Naive thymus-derived CD4-positive, alpha-beta T cell (primary cell): ENCODE data around the gene CAD. TPM values are rescaled to one million over a fixed set of nuclear protein-coding genes. Genes with fewer than 3 reads are reported as not detected.
"Not testable (repeated sequence)": the region's sequence is repeated elsewhere in the genome, so short reads cannot be mapped to it uniquely, and the experiment has no call there.

ENCODE experiments used
- ATAC-seq: fragments of 150-1000 bp; cut with Tn5 transposase; 2 replicates; pipeline ENCODE4 v1.10.0; 2021; ENCODE audit warnings: mild to moderate bottlenecking, moderate library complexity
- CTCF ChIA-PET: fragments of 350-600 bp; sonication (Branson Sonifier 250); formaldehyde crosslinking; loops from one replicate; lab custom pipeline; 2021; ENCODE audit warnings: antibody characterized with exemption; lab: Charles Lee
- POLR2A ChIA-PET: fragments of 350-600 bp; sonication (Branson Sonifier 250); formaldehyde crosslinking; loops from one replicate; lab custom pipeline; 2021; ENCODE audit warnings: antibody characterized with exemption, inconsistent platforms; lab: Charles Lee
- DNase-seq, 9 donors: peaks; one replicate each; pipeline versions ENCODE4 v3.0.0 to v3.0.0-alpha.2; 2020 to 2022; ENCODE audit warnings: mixed read lengths in 1 of 9
- H3K27ac ChIP-seq: one replicate; pipeline ENCODE4 v1.7.0; 2013; ENCODE audit warnings: mild to moderate bottlenecking, low read depth, low read length, moderate library complexity
- H3K27me3 ChIP-seq, 2 donors: one replicate each; pipeline ENCODE4 v1.7.0; 2013; ENCODE audit warnings: low read length in 2 of 2, mild to moderate bottlenecking in 2 of 2, moderate library complexity in 2 of 2; ENCODE audit not compliant: control insufficient read depth in 2 of 2, insufficient read depth in 2 of 2
- H3K36me3 ChIP-seq, 3 experiments: 1 replicate in 2 of 3; 2 replicates in 1 of 3; pipeline ENCODE4 v1.7.0; 2013; ENCODE audit warnings: low read length in 3 of 3, mild to moderate bottlenecking in 3 of 3, moderate library complexity in 1 of 3; ENCODE audit not compliant: insufficient read depth in 3 of 3, control insufficient read depth in 2 of 3
- H3K4me1 ChIP-seq, 2 donors: one replicate each; pipeline ENCODE4 v1.7.0; 2013; ENCODE audit warnings: low read length in 2 of 2, mild to moderate bottlenecking in 2 of 2, moderate library complexity in 1 of 2; ENCODE audit not compliant: control insufficient read depth in 2 of 2, insufficient read depth in 2 of 2
- H3K4me3 ChIP-seq: 2 replicates; pipeline ENCODE4 v1.7.0; 2013; ENCODE audit warnings: mild to moderate bottlenecking, low read length
- H3K9me3 ChIP-seq, 3 experiments: 1 replicate in 2 of 3; 2 replicates in 1 of 3; pipeline ENCODE4 v1.7.0; 2013; ENCODE audit warnings: low read length in 3 of 3; ENCODE audit not compliant: control insufficient read depth in 2 of 3
- H3K27ac Mint-ChIP-seq, 9 donors: one replicate each; pipeline ENCODE4 v1.8.0; 2020 to 2022; ENCODE audit warnings: mixed read lengths in 9 of 9, mild to moderate bottlenecking in 8 of 9, moderate library complexity in 5 of 9, inconsistent platforms in 2 of 9
- H3K27me3 Mint-ChIP-seq, 5 donors: one replicate each; pipeline ENCODE4 v1.8.0; 2021 to 2022; ENCODE audit warnings: mixed read lengths in 5 of 5, mild to moderate bottlenecking in 1 of 5
- H3K36me3 Mint-ChIP-seq, 5 donors: one replicate each; pipeline ENCODE4 v1.8.0; 2020 to 2022; ENCODE audit warnings: mixed read lengths in 5 of 5, mild to moderate bottlenecking in 3 of 5, inconsistent platforms in 1 of 5
- H3K4me1 Mint-ChIP-seq, 7 donors: one replicate each; pipeline ENCODE4 v1.8.0; 2020 to 2022; ENCODE audit warnings: mixed read lengths in 7 of 7, mild to moderate bottlenecking in 3 of 7, inconsistent platforms in 1 of 7
- H3K4me3 Mint-ChIP-seq, 10 donors: one replicate each; pipeline ENCODE4 v1.8.0; 2020 to 2022; ENCODE audit warnings: mild to moderate bottlenecking in 10 of 10, mixed read lengths in 10 of 10, moderate library complexity in 6 of 10, inconsistent platforms in 2 of 10
- H3K9me3 Mint-ChIP-seq, 11 donors: one replicate each; pipeline ENCODE4 v1.8.0; 2020 to 2022; ENCODE audit warnings: mixed read lengths in 11 of 11, mild to moderate bottlenecking in 4 of 11, inconsistent platforms in 1 of 11, moderate library complexity in 1 of 11
- intact Hi-C, 2 donors: fragments of 100-400 bp; cut with micrococcal nuclease; formaldehyde crosslinking; loops; one replicate each; pipeline ENCODE4 v1.15.1; 2023
- polyA plus RNA-seq, 2 donors: library from polyadenylated mRNA; unstranded; fragments of 300-500 nt; fragmentation: Illumina TruSeq; gene quantifications; one replicate each; pipeline ENCODE4 v1.2.3, GENCODE V29; 2021
- total RNA-seq, 6 experiments: library from RNA in 5 of 6; stranded (reverse) in 5 of 6; gene quantifications; 1 replicate in 5 of 6; 2 replicates in 1 of 6; pipeline ENCODE4 v1.2.3 and lab custom pipeline; 2021 to 2026

Gene CAD
- total and polyA plus RNA-seq, 7 experiments from 2014 or later, result 19.6 to 65.7 (median 35.7) TPM

DNA sequence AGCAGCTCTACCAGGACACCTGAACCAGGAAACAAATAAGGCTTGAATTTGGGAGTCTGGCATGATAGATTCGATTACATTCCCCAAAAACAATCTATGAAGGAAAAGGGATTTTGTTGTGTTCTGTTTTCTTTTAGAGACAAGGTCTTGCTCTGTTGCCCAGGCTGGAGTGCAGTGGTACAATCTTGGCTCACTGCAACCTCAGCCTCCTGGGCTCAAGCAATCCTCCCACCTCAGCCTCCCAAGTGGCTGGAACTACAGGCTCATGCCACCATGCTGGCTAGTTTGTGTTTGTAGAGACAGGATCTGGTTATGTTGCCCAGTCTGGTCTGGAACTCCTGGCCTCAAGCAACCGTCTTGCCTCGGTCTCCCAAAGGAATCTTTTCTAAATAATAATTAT is 19.1 kb upstream of the CAD start:
- H3K9me3 Mint-ChIP-seq, H3K27ac ChIP-seq, H3K4me1 ChIP-seq, POLR2A ChIA-PET, H3K9me3 ChIP-seq, intact Hi-C loops, CTCF ChIA-PET, DNase-seq, H3K36me3 Mint-ChIP-seq, H3K4me3 ChIP-seq, H3K4me1 Mint-ChIP-seq, H3K27me3 ChIP-seq, ATAC-seq, H3K4me3 Mint-ChIP-seq, H3K27me3 Mint-ChIP-seq: not testable (repeated sequence)
- peaks cover 0 to 35% (median 0%) of the 10 kb centered on the region in 3 experiments for H3K36me3 ChIP-seq
- peak overlapping the region in 1 of 9 donors; percentile 5 for H3K27ac Mint-ChIP-seq

DNA sequence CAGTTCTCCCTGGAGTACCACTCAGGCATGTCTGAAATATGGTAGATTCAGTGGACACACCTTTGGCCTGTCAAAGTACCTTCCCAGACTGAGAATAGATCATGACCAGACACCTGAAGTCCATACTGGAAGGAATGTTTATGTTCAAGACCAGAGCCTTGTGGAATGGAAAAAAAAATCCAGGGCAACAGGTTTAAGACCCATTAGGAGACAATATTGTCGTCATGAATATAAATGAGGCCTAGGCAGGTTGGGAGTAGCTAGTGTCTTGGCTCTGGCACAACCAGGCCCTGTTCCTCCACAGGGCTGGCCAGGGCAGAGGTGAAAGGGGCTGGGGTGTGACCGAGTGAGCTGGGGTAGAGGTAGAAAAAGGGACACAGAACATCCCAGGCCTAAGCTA is 18.5 kb upstream of the CAD start:
- no peak overlapping the region for H3K4me3 Mint-ChIP-seq
- intact Hi-C loops, result no loop called here
- H3K9me3 ChIP-seq, result no peaks in the 10 kb centered on the region
- peaks cover 0 to 1% (median 0%) of the 10 kb centered on the region in 11 donors for H3K9me3 Mint-ChIP-seq
- POLR2A ChIA-PET, result no interaction called here
- no peak overlapping the region for H3K4me3 ChIP-seq
- ATAC-seq (no peak), DNase-seq (no peak)
- no peaks in the 10 kb centered on the region for H3K27me3 ChIP-seq
- CTCF ChIA-PET, result no interaction called here
- H3K27ac ChIP-seq, result no peak overlapping the region
- peaks cover 0 to 41% (median 0%) of the 10 kb centered on the region in 3 experiments for H3K36me3 ChIP-seq
- peaks cover 0 to 13% (median 9%) of the 10 kb centered on the region in 5 donors for H3K36me3 Mint-ChIP-seq
- peak overlapping the region in 5 of 9 donors; percentile 10 to 62 (median 34) for H3K27ac Mint-ChIP-seq
- H3K4me1 ChIP-seq, result no peaks in the 10 kb centered on the region
- no peaks in the 10 kb centered on the region for H3K27me3 Mint-ChIP-seq
- H3K4me1 Mint-ChIP-seq, result no peaks in the 10 kb centered on the region

DNA sequence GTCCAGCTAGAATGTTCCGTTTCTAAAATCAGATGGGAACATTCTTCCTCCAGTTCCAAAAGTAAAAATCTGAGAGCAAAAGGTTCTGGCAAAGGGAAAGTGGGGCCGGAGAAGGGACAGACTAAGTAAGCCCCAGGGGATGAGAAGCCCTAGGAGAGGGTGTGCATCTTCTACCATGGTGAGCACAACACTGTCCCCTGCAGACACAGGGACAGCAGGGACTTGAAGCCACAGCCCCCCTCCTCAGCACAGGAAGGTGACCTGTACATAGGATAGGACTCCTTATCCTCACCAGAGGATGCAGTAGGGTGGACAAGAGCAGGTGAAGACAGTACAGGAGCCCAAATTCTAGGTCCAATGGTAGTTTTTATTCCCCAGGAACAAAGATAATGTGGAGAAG is 17.9 kb upstream of the CAD start:
- POLR2A ChIA-PET, result no interaction called here

DNA sequence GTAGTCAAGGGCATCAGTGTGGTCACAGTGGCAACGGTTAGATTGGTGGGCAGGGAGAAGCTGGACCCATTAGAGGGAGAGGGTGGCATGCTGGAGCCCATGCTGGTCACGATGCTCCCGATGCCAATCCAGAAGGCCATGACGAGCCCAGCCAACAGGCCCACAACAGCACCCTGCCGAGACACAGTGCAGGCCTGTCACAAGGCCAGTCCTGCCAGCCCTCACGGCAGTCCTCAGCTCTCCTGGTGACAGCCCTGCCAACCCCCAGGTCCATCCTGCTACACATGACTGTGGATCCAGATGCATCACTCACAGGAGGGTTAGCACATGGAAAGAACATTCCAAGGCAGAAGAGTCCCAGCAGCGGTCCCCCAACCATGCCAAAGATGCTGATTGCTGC is 15.5 kb upstream of the CAD start:
- Histone ChIP-seq H3K4me3 (no peak overlapping the region), H3K9me3 (no peaks in the 10 kb centered on the region), H3K36me3 (peaks cover 0 to 71% (median 4%) of the 10 kb centered on the region in 3 experiments), H3K27me3 (no peaks in the 10 kb centered on the region), H3K27ac (no peak overlapping the region), H3K4me1 (no peaks in the 10 kb centered on the region)
- ChIA-PET CTCF (no interaction called here), POLR2A (no interaction called here)
- H3K9me3 Mint-ChIP-seq, result peaks cover 0 to 1% (median 0%) of the 10 kb centered on the region in 11 donors
- H3K27ac Mint-ChIP-seq, result peak overlapping the region in 1 of 9 donors; percentile 68
- no peak overlapping the region for H3K4me3 Mint-ChIP-seq
- intact Hi-C loops, result no loop called here
- ATAC-seq (no peak), DNase-seq (no peak)
- peaks cover 8 to 29% (median 13%) of the 10 kb centered on the region in 5 donors for H3K36me3 Mint-ChIP-seq
- H3K27me3 Mint-ChIP-seq, result no peaks in the 10 kb centered on the region
- peaks cover 0 to 10% (median 0%) of the 10 kb centered on the region in 7 donors for H3K4me1 Mint-ChIP-seq

More for the DNA sequence above, 17.9 kb upstream of the CAD start:
- no peak overlapping the region for H3K4me3 ChIP-seq
- no peak for ATAC-seq
- no peaks in the 10 kb centered on the region for H3K27me3 Mint-ChIP-seq
- peaks cover 0 to 47% (median 0%) of the 10 kb centered on the region in 3 experiments for H3K36me3 ChIP-seq
- H3K27ac ChIP-seq, result no peak overlapping the region
- CTCF ChIA-PET, result no interaction called here
- DNase-seq, result no peak
- no peaks in the 10 kb centered on the region for H3K27me3 ChIP-seq
- no peak overlapping the region for H3K4me3 Mint-ChIP-seq
- no peaks in the 10 kb centered on the region for H3K9me3 ChIP-seq
- peak overlapping the region in 3 of 9 donors; percentile 27 to 62 (median 48) for H3K27ac Mint-ChIP-seq
- H3K9me3 Mint-ChIP-seq, result peaks cover 0 to 1% (median 0%) of the 10 kb centered on the region in 11 donors
- intact Hi-C loops, result no loop called here
- no peaks in the 10 kb centered on the region for H3K4me1 Mint-ChIP-seq
- peaks cover 0 to 13% (median 9%) of the 10 kb centered on the region in 5 donors for H3K36me3 Mint-ChIP-seq
- no peaks in the 10 kb centered on the region for H3K4me1 ChIP-seq

DNA sequence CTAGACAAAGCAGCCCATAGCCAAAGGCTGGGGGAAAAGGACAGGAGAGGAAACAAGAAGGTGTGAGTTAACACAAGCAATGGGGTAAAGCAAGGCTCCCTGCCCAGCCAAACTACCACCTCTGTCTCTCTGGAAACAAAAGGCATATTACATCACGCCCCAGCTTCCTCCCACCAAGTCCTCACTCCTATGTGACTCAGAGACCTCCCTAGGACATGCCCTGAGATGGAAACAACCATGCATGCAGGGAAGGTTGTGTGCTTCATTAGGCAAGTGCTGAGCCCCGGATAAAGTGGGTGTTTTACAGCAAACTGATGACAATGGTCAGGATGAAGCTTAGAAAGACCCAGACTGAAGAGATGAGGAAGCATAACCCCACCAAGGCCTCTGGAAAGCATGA is 14.3 kb upstream of the CAD start:
- Mint-ChIP-seq H3K27ac (no peak overlapping the region), H3K9me3 (peaks cover 0 to 1% (median 0%) of the 10 kb centered on the region in 11 donors), H3K4me3 (no peak overlapping the region), H3K27me3 (no peaks in the 10 kb centered on the region), H3K4me1 (peaks cover 0 to 15% (median 2%) of the 10 kb centered on the region in 7 donors), H3K36me3 (peaks cover 13 to 39% (median 20%) of the 10 kb centered on the region in 5 donors)
- Histone ChIP-seq H3K9me3 (no peaks in the 10 kb centered on the region), H3K27ac (no peak overlapping the region), H3K27me3 (no peaks in the 10 kb centered on the region), H3K4me3 (no peak overlapping the region), H3K36me3 (peaks cover 0 to 83% (median 4%) of the 10 kb centered on the region in 3 experiments), H3K4me1 (no peaks in the 10 kb centered on the region)
- ChIA-PET POLR2A (no interaction called here), CTCF (no interaction called here)
- DNase-seq, result no peak
- ATAC-seq, result no peak
- intact Hi-C loops, result no loop called here

DNA sequence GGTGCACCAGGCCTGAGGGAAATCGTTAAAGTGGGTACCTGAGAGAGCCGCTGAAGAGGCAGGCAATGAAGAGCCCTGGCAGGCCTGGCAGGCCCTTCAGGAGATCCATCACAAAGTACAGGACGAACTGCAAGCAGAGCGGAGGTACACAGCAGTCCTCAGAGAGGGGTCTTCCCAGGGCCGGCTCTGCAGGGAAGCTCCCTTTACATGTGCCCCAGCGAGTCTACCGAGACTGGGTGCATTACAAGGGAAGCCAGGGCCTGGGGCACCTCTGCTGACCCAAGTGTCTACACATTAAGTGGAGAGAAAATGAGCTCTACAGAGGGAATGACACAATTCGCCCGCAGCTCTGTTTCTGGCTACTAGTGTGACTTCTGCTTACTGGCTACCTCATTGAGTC is 13.4 kb upstream of the CAD start:
- Histone ChIP-seq H3K4me3 (no peak overlapping the region), H3K27ac (no peak overlapping the region), H3K27me3 (no peaks in the 10 kb centered on the region), H3K36me3 (peaks cover 0 to 91% (median 4%) of the 10 kb centered on the region in 3 experiments), H3K4me1 (no peaks in the 10 kb centered on the region), H3K9me3 (no peaks in the 10 kb centered on the region)
- no peak for DNase-seq
- no peak overlapping the region for H3K4me3 Mint-ChIP-seq
- peaks cover 0 to 1% (median 0%) of the 10 kb centered on the region in 11 donors for H3K9me3 Mint-ChIP-seq
- intact Hi-C loops, result no loop called here
- CTCF ChIA-PET, result no interaction called here
- POLR2A ChIA-PET, result no interaction called here
- no peak for ATAC-seq
- peaks cover 0 to 20% (median 3%) of the 10 kb centered on the region in 7 donors for H3K4me1 Mint-ChIP-seq
- peaks cover 13 to 40% (median 20%) of the 10 kb centered on the region in 5 donors for H3K36me3 Mint-ChIP-seq
- H3K27ac Mint-ChIP-seq, result peak overlapping the region in 1 of 9 donors; percentile 11
- H3K27me3 Mint-ChIP-seq, result no peaks in the 10 kb centered on the region

GRCh38 chr2:27204566-27204965 is 12.6 kb upstream of the CAD start:
- no peak for ATAC-seq
- H3K27me3 Mint-ChIP-seq, result no peaks in the 10 kb centered on the region

More at GRCh38 chr2:27204566-27204965, 12.6 kb upstream of the CAD start:
- Mint-ChIP-seq H3K4me1 (peaks cover 0 to 24% (median 7%) of the 10 kb centered on the region in 7 donors), H3K36me3 (peaks cover 13 to 43% (median 20%) of the 10 kb centered on the region in 5 donors), H3K27ac (peak overlapping the region in 3 of 9 donors; percentile 28 to 62 (median 60)), H3K9me3 (peaks cover 0 to 1% (median 0%) of the 10 kb centered on the region in 11 donors), H3K4me3 (peak overlapping the region in 1 of 10 donors; percentile 25)
- no peak for DNase-seq
- CTCF ChIA-PET, result interaction anchor here (0.5 kb wide), 1 partner anchor 114 kb away, joined by 5 read pairs; no protein-coding TSS in a partner anchor
- H3K27me3 ChIP-seq, result no peaks in the 10 kb centered on the region
- no peak overlapping the region for H3K27ac ChIP-seq
- no peaks in the 10 kb centered on the region for H3K4me1 ChIP-seq
- POLR2A ChIA-PET, result no interaction called here
- H3K4me3 ChIP-seq, result no peak overlapping the region
- H3K9me3 ChIP-seq, result no peaks in the 10 kb centered on the region
- intact Hi-C loops, result no loop called here
- H3K36me3 ChIP-seq, result peaks cover 0 to 98% (median 4%) of the 10 kb centered on the region in 3 experiments
